Mesenchymal stem cell (in vitro differentiated cells and primary cell): ENCODE measurements around the gene HK3.
"Not testable (repeated sequence)": the region's sequence is repeated elsewhere in the genome, so short reads cannot be mapped to it uniquely, and the experiment has no call there.

Source experiments
- DNase-seq: peaks from one replicate; pipeline ENCODE4 v3.0.0-alpha.2; 2013
- H2AFZ ChIP-seq: one replicate; pipeline ENCODE4 v1.6.1; 2013; ENCODE audit warnings: low read depth, mild to moderate bottlenecking, control low read depth, inconsistent platforms, low read length, moderate library complexity
- H2AK5ac ChIP-seq: 2 replicates; pipeline ENCODE4 v1.6.1; 2013; ENCODE audit warnings: low read length, moderate library complexity, mild to moderate bottlenecking, inconsistent platforms; ENCODE audit not compliant: severe bottlenecking
- H2BK120ac ChIP-seq: one replicate; pipeline ENCODE4 v1.6.1; 2013; ENCODE audit warnings: low read depth, mild to moderate bottlenecking, inconsistent platforms, low read length, moderate library complexity
- H2BK12ac ChIP-seq, 2 experiments: one replicate each; pipeline ENCODE4 v1.6.1; 2013; ENCODE audit warnings: inconsistent platforms in 2 of 2, low read length in 2 of 2, mild to moderate bottlenecking in 2 of 2, moderate library complexity in 2 of 2, control low read depth in 1 of 2
- H2BK15ac ChIP-seq: one replicate; pipeline ENCODE4 v1.6.1; 2013; ENCODE audit warnings: mild to moderate bottlenecking, low read depth, inconsistent platforms; ENCODE audit not compliant: poor library complexity, severe bottlenecking
- H2BK5ac ChIP-seq: 2 replicates; pipeline ENCODE4 v1.6.1; 2013; ENCODE audit warnings: low read depth, mild to moderate bottlenecking, low read length, control low read depth, inconsistent platforms; ENCODE audit not compliant: poor library complexity, severe bottlenecking
- H3K14ac ChIP-seq, 2 experiments: one replicate each; pipeline ENCODE4 v1.6.1; 2013; ENCODE audit warnings: inconsistent platforms in 2 of 2, low read length in 2 of 2, control low read depth in 1 of 2, mild to moderate bottlenecking in 1 of 2, moderate library complexity in 1 of 2
- H3K18ac ChIP-seq, 2 experiments: one replicate each; pipeline ENCODE4 v1.6.1; 2013; ENCODE audit warnings: inconsistent platforms in 2 of 2, low read length in 2 of 2, control low read depth in 1 of 2, low read depth in 1 of 2, mild to moderate bottlenecking in 1 of 2
- H3K23ac ChIP-seq, 2 experiments: one replicate each; pipeline ENCODE4 v1.6.1; 2013; ENCODE audit warnings: inconsistent platforms in 2 of 2, low read length in 2 of 2, mild to moderate bottlenecking in 2 of 2, moderate library complexity in 2 of 2, control low read depth in 1 of 2
- H3K27ac ChIP-seq: 2 replicates; pipeline ENCODE4 v1.5.1; 2013; ENCODE audit warnings: mild to moderate bottlenecking, moderate library complexity, low read length, control low read depth, inconsistent platforms; ENCODE audit not compliant: poor library complexity, severe bottlenecking
- H3K27me3 ChIP-seq, 2 experiments: 2 replicates each; pipeline versions ENCODE4 v1.6.1 to v1.7.0; 2013; ENCODE audit warnings: low read length in 2 of 2, mild to moderate bottlenecking in 2 of 2, moderate library complexity in 2 of 2, control low read depth in 1 of 2, inconsistent platforms in 1 of 2; ENCODE audit not compliant: control insufficient read depth in 1 of 2, insufficient read depth in 1 of 2
- H3K36me3 ChIP-seq, 2 experiments: 2 replicates each; pipeline versions ENCODE4 v1.6.1 to v1.7.0; 2013; ENCODE audit warnings: low read length in 2 of 2, control low read depth in 1 of 2, inconsistent platforms in 1 of 2, low read depth in 1 of 2, mild to moderate bottlenecking in 1 of 2; ENCODE audit not compliant: insufficient read depth in 2 of 2, control insufficient read depth in 1 of 2
- H3K4ac ChIP-seq, 2 experiments: one replicate each; pipeline ENCODE4 v1.6.1; 2013; ENCODE audit warnings: inconsistent platforms in 2 of 2, low read length in 2 of 2, mild to moderate bottlenecking in 2 of 2, moderate library complexity in 2 of 2, control low read depth in 1 of 2, low read depth in 1 of 2
- H3K4me1 ChIP-seq: 2 replicates; pipeline ENCODE4 v1.6.1; 2013; ENCODE audit warnings: low read depth, low read length, control low read depth; ENCODE audit not compliant: control insufficient read depth, insufficient read depth
- H3K4me2 ChIP-seq: 2 replicates; pipeline ENCODE4 v1.6.1; 2013; ENCODE audit warnings: low read length, mild to moderate bottlenecking, inconsistent platforms; ENCODE audit not compliant: poor library complexity, severe bottlenecking
- H3K4me3 ChIP-seq, 2 experiments: 2 replicates each; pipeline versions ENCODE4 v1.5.1 to v1.7.0; 2013; ENCODE audit warnings: low read length in 2 of 2, mild to moderate bottlenecking in 2 of 2, control low read depth in 1 of 2, low read depth in 1 of 2; ENCODE audit not compliant: insufficient read depth in 1 of 2
- H3K79me1 ChIP-seq: replicated peaks from 2 replicates; pipeline ENCODE4 v1.6.1; 2013; ENCODE audit warnings: mild to moderate bottlenecking, control low read depth, low read length, inconsistent platforms; ENCODE audit not compliant: poor library complexity, severe bottlenecking
- H3K9ac ChIP-seq: 2 replicates; pipeline ENCODE4 v1.7.0; 2013; ENCODE audit warnings: mild to moderate bottlenecking, low read length, moderate library complexity
- H3K9me3 ChIP-seq: 2 replicates; pipeline ENCODE4 v1.7.0; 2013; ENCODE audit warnings: mild to moderate bottlenecking, low read length; ENCODE audit not compliant: control insufficient read depth
- H4K8ac ChIP-seq: one replicate; pipeline ENCODE4 v1.6.1; 2013; ENCODE audit warnings: inconsistent platforms, mild to moderate bottlenecking, low read length, moderate library complexity
- H4K91ac ChIP-seq: one replicate; pipeline ENCODE4 v1.6.1; 2013; ENCODE audit warnings: mild to moderate bottlenecking, low read length, inconsistent platforms
- WGBS: methylation state at CpG from one replicate; pipeline ENCODE4 v1.1.7; 2013; ENCODE audit warnings: mixed read lengths; 5-methylcytosine and 5-hydroxymethylcytosine counted together

Gene HK3

GRCh38 chr5:176870644-176871043 is 28.5 kb downstream of the HK3 start:
- H3K27ac ChIP-seq, H3K4ac ChIP-seq, H2BK15ac ChIP-seq, H2AK5ac ChIP-seq, H4K91ac ChIP-seq, H3K18ac ChIP-seq, H3K4me2 ChIP-seq, H2BK5ac ChIP-seq, H2BK120ac ChIP-seq, H3K9me3 ChIP-seq, H4K8ac ChIP-seq, H2AFZ ChIP-seq, H3K9ac ChIP-seq, H3K79me1 ChIP-seq, H3K14ac ChIP-seq, H3K23ac ChIP-seq, H2BK12ac ChIP-seq, DNase-seq: not testable (repeated sequence)
- H3K4me3 ChIP-seq: peak overlapping the region in 1 of 2 experiments; percentile 23
- WGBS: 61% methylated on average over 3 of the region's 10 CpGs
- H3K36me3 ChIP-seq: peaks cover 0 to 52% of the 10 kb centered on the region in 2 experiments
- peaks cover 16% of the 10 kb centered on the region for H3K4me1 ChIP-seq
- peaks cover 13 to 60% of the 10 kb centered on the region in 2 experiments for H3K27me3 ChIP-seq

- H3K9ac ChIP-seq: no peak overlapping the region
- H2BK120ac ChIP-seq: no peak overlapping the region
- H3K36me3 ChIP-seq: peaks cover 0 to 54% of the 10 kb centered on the region in 2 experiments
- H2BK5ac ChIP-seq: no peak overlapping the region
- no peak overlapping the region for H4K8ac ChIP-seq
- H3K27me3 ChIP-seq: peaks cover 10 to 60% of the 10 kb centered on the region in 2 experiments
- H3K27ac ChIP-seq: no peak overlapping the region
- H2BK12ac ChIP-seq: no peak overlapping the region
- DNase-seq: peak; percentile 48
- no peak overlapping the region for H2AFZ ChIP-seq
- no peak overlapping the region for H4K91ac ChIP-seq
- no peak overlapping the region for H2BK15ac ChIP-seq
- WGBS: 63% methylated on average over 17 of the region's 17 CpGs
- H3K9me3 ChIP-seq: no peaks in the 10 kb centered on the region
- no peak overlapping the region for H2AK5ac ChIP-seq
- H3K18ac ChIP-seq: no peak overlapping the region
- H3K14ac ChIP-seq: no peak overlapping the region
- H3K4ac ChIP-seq: no peak overlapping the region
- no peak overlapping the region for H3K4me2 ChIP-seq
- H3K4me1 ChIP-seq: peaks cover 11% of the 10 kb centered on the region
- H3K4me3 ChIP-seq: no peak overlapping the region
- no peak overlapping the region for H3K23ac ChIP-seq
- H3K79me1 ChIP-seq: no peaks in the 10 kb centered on the region
These were observed 29.0 kb downstream of the HK3 start for GRCh38 chr5:176870110-176870591.

- H3K23ac ChIP-seq: no peak overlapping the region
These were observed 29.5 kb downstream of the HK3 start for GRCh38 chr5:176869501-176870109.

GRCh38 chr5:176868731-176869130 is 30.4 kb downstream of the HK3 start:
- no peaks in the 10 kb centered on the region for H3K79me1 ChIP-seq
- H3K4me3 ChIP-seq: no peak overlapping the region
- no peak overlapping the region for H3K18ac ChIP-seq
- DNase-seq: no peak
- H3K9ac ChIP-seq: no peak overlapping the region
- H3K14ac ChIP-seq: no peak overlapping the region
- H3K4me2 ChIP-seq: no peak overlapping the region
- H3K36me3 ChIP-seq: peaks cover 0 to 53% of the 10 kb centered on the region in 2 experiments
- no peak overlapping the region for H2BK120ac ChIP-seq
- H3K23ac ChIP-seq: no peak overlapping the region
- H4K91ac ChIP-seq: no peak overlapping the region
- 90% methylated on average over 20 of the region's 20 CpGs for WGBS
- no peak overlapping the region for H2BK5ac ChIP-seq
- H2BK15ac ChIP-seq: no peak overlapping the region
- no peak overlapping the region for H3K4ac ChIP-seq
- no peak overlapping the region for H4K8ac ChIP-seq
- H2AFZ ChIP-seq: no peak overlapping the region
- H3K9me3 ChIP-seq: no peaks in the 10 kb centered on the region
- no peak overlapping the region for H3K27ac ChIP-seq
- H2BK12ac ChIP-seq: no peak overlapping the region
- peaks cover 16% of the 10 kb centered on the region for H3K4me1 ChIP-seq
- no peak overlapping the region for H2AK5ac ChIP-seq
- peaks cover 17 to 59% of the 10 kb centered on the region in 2 experiments for H3K27me3 ChIP-seq

More at GRCh38 chr5:176869501-176870109, 29.5 kb downstream of the HK3 start:
- no peak overlapping the region for H4K91ac ChIP-seq
- no peak overlapping the region for H2BK5ac ChIP-seq
- H2BK15ac ChIP-seq: no peak overlapping the region
- H3K36me3 ChIP-seq: peaks cover 0 to 53% of the 10 kb centered on the region in 2 experiments
- H3K9me3 ChIP-seq: no peaks in the 10 kb centered on the region
- no peak overlapping the region for H4K8ac ChIP-seq
- no peak overlapping the region for H3K27ac ChIP-seq
- H3K14ac ChIP-seq: no peak overlapping the region
- H3K4me2 ChIP-seq: no peak overlapping the region
- H3K79me1 ChIP-seq: no peaks in the 10 kb centered on the region
- H3K4me1 ChIP-seq: peaks cover 11% of the 10 kb centered on the region
- H3K4ac ChIP-seq: no peak overlapping the region
- H2BK12ac ChIP-seq: no peak overlapping the region
- H3K9ac ChIP-seq: no peak overlapping the region
- no peak overlapping the region for H2AFZ ChIP-seq
- peaks cover 14 to 60% of the 10 kb centered on the region in 2 experiments for H3K27me3 ChIP-seq
- no peak overlapping the region for H2AK5ac ChIP-seq
- 87% methylated on average over 35 of the region's 38 CpGs for WGBS
- no peak overlapping the region for H3K18ac ChIP-seq
- DNase-seq: no peak
- H3K4me3 ChIP-seq: no peak overlapping the region
- H2BK120ac ChIP-seq: no peak overlapping the region
